Mammary epithelial cell (primary cell): ENCODE data around the gene MRGPRE.

ENCODE experiments used
- CTCF ChIP-seq, 2 donors: IDR thresholded peaks in 1 of 2; conservative IDR thresholded peaks in 1 of 2; 2 replicates each; pipeline ENCODE4 v1.5.1; 2011 to 2012; ENCODE audit warnings: inconsistent platforms in 2 of 2, low read length in 2 of 2, mild to moderate bottlenecking in 2 of 2, control low read depth in 1 of 2, low read depth in 1 of 2; ENCODE audit not compliant: insufficient read depth in 1 of 2; ENCODE audit errors: extremely low read depth in 1 of 2
- EZH2 ChIP-seq: IDR thresholded peaks from 2 replicates; pipeline ENCODE4 v1.6.1; 2012; ENCODE audit warnings: low read length, inconsistent platforms, borderline replicate concordance

- no peak for TF ChIP-seq CTCF (conservative IDR thresholded peaks at IDR 0.05 in 1 of 2, IDR thresholded peaks at IDR 0.05 in 1 of 2; ENCODE audit: extremely low read depth in 1 of 2, insufficient read depth in 1 of 2, low read depth in 1 of 2, low read length in 2 of 2)
- TF ChIP-seq EZH2, result no peak
These were observed 54.3 kb downstream of the MRGPRE start for GRCh38 chr11:3177931-3178330.
